NCI-H748 treated with DMSO at 0.1 percent for 48 hours (cell line): ENCODE measurements around the gene CRHR1.

Experiments
- DNase-seq: peaks from one replicate; lab custom pipeline; 2025; lab: John Stamatoyannopoulos, UW

The CRHR1 gene

DNA sequence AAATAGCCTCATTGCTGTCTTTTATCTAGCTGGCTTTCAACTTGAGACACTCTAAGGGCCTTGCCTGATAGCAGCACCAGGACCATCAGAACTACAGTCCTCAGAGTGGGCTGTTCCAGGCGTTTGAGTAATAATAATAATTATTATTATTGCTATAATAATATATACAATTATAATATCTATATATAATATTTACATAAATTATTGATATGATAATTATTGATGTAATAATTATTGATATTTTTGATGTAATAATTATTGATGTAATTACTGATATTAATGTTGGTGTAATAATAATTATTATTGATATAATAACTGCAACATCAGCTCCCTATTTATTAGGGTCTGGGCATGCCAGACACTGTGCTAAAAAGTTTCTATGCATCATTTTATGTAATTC, 25.6 kb upstream of the CRHR1 start:
- DNase-seq, result no peak

- DNase-seq, result no peak
These were observed 24.4 kb upstream of the CRHR1 start for GRCh38 chr17:45759761-45760160.

DNA sequence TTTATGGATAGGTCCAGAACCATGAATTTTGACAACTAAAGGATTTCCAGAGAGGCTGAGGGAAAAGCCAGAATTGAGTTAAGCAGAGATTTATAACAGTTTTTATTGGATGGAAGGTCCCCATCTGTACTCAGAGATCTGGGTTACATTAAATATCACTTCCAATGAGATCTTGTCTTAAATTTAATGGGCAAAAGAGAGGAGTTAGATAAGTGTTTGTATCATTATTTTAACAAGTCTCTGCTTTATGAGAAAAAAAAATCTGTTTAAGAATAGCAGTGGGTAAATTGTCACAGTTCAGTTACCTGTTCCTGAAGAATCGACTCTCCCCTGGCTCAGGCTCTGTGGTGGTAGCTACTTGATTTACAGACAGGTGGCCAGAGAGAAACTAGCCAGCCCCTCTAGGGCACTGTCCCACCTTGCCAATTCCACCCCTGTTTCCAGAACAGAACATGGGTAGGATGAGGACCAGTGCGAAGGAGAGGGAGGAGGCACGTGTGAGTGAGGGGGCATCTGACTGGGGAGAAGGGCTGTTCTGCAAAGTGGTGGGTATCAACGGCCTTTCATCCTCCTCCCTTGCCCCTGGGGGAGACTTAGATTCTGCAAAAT, 22.1 kb upstream of the CRHR1 start:
- DNase-seq, result no peak

DNA sequence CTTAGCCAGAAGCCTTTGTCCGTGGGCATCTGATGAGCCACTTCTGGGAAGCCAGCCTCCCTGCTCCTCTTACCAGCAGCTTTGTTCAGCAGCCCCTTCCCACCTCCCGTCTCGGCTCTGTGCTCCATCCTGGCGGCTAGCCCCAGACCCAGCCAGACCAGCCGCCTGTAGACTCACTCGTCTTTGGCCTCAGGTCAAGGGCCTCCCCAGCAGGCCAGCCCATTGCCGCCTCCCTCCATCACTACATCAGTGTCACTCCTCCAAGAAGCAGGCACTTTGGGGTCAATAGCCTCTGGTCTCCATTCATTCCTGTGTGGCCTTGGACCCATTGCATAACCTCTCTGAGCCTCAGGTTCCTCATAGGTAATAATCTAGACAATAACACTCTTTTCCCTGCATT, 20.9 kb upstream of the CRHR1 start:
- DNase-seq, result no peak

DNA sequence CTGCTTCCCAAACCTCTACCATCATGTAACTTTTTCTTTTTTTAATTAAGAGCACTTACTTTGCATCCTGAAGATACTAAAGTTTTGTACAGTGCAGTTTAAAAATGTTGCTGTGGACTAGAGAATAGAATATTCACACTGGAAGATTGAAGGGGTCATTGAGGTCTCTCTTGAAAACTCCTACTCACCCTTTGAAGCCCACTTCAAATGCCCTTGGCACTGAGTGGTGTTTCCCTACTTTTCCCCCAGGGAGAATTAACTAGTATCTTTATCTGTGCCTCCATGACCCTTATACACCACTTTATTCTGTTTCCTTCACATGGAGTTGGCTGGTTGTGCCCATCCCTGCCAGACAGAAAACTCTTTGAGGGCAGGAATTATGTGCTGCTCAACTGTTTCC, 19.6 kb upstream of the CRHR1 start:
- no peak for DNase-seq

- DNase-seq, result no peak
These were observed 16.1 kb upstream of the CRHR1 start for GRCh38 chr17:45768000-45768399.

DNA sequence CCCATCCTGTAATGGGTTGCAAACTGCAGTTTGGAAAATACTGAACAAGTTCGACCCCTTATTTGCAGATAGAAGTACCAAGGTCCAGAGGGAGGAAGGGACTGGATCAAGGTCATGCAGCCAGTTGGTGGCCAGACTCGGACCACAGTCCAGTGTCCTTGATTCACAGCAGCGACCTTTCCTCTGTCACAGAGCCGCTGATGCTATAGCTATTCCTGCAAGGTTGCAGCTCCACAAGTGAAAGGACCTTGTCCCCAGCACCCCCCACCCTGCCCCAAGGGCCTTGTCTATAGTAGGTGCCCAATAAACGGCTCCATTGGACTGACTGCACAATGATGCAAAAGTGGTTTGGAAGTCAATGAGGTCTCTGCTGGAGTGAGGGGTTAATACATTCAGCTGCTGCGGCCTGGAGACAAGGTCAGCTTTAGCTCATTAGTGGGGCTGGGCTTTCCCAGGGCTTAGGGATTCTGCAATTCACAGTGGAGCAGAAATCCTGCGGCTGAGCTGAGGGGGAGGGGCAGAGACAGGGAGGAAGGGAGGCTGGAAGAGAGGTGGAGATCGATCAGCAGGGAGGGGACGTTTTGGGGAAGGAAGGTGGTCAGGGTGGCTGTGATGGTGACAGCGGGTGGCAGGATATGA, 13.4 kb upstream of the CRHR1 start:
- no peak for DNase-seq

- no peak for DNase-seq
These were observed 12.7 kb upstream of the CRHR1 start for GRCh38 chr17:45771271-45771959.

DNA sequence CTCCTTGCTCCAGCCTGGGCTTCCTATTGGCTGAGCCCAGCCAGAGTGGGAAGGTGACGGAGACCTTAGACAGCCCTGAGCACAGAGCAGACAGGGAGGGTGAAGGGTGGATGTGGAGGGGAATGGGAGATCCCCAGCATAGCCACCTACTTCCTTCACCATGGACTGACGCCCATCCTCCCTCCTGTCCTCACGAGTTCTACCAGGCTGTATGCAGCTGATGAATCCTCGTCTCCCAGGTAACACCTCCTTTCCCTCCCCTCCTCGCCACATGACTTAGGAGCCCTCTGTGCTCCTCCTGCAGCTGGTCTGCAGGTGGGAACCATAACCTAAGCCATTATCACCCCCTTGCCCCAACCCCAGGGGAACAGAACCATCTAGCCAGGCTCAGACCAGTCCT, 9.0 kb upstream of the CRHR1 start:
- no peak for DNase-seq

DNA sequence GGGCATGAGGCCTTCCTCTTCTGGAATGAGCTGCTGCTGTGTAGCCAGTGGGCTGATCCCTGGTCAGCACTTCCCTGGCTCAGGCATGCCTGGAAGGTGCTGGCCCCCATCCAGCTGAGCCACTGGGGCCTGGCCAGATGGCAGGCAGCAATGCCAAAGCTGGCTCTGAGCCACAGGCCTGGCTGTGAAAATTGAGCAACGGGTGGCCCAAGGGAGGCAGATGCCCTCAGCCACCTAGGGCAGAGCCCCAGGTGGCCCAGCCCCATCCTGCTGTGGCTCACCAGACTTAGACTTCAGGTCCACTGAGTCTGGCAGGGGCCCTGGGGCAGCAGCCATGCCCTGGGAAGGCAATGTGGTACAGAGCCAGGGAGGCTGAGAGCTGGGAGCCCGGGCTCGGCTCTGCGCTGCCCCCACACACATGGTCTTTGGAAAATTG, 8.5 kb upstream of the CRHR1 start:
- DNase-seq, result no peak

- no peak for DNase-seq
These were observed 7.2 kb upstream of the CRHR1 start for GRCh38 chr17:45776896-45777295.

- DNase-seq, result no peak
These were observed 6.7 kb upstream of the CRHR1 start for GRCh38 chr17:45777388-45777787.

DNA sequence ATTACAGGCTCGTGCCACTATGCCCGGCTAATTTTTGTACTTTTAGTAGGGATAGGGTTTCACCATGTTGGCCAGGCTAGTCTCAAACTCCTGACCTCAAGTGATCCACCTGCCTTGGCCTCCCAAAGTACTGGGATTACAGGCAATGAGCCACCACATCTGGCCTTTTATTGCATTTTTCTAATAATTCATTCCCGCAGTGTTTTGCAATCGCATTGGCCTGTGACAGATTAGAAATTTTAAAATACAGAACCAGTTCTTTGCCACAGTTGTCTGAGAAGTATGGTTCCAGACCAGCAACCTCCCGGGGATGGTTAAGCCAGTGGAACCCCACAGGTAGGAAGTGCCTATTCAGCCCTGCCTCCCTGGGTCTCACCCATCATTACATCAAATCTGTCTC, 3.2 kb upstream of the CRHR1 start:
- DNase-seq, result no peak

DNA sequence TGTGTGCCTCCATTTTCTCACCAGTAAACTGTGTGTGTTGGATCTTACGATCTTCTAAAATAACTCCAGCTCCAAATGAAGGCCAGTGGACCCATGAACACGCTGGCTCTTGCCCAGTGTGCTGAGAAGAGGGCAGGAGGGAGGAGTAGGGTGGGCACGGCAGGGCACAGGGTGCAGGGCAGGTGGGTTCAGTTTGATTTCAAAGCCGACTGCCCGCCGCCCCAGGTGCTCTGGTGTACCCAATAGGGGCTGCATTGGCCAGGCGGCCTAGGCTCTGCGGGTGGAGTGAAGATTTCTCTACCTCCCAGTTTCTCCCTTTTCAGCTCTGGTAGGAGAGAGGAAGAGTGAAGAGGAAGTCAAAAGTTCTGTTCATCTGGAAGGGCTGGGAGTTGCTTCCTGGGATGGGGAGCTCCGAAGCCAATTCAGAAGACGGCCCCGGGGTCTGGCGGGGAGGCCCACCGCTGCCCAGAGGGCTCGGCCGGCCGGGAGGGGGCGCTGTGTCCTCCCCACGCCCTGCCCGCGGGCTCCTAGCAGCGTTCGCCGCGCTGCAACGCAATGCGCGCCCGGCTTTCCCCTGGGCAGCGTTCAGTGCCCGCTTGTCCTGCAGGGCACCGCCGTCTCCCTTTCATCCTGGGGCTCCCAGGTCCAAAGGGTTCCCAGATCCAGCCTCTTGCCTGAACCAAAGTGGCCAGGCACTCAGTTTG, 1.1 kb upstream of the CRHR1 start:
- DNase-seq, result no peak

DNA sequence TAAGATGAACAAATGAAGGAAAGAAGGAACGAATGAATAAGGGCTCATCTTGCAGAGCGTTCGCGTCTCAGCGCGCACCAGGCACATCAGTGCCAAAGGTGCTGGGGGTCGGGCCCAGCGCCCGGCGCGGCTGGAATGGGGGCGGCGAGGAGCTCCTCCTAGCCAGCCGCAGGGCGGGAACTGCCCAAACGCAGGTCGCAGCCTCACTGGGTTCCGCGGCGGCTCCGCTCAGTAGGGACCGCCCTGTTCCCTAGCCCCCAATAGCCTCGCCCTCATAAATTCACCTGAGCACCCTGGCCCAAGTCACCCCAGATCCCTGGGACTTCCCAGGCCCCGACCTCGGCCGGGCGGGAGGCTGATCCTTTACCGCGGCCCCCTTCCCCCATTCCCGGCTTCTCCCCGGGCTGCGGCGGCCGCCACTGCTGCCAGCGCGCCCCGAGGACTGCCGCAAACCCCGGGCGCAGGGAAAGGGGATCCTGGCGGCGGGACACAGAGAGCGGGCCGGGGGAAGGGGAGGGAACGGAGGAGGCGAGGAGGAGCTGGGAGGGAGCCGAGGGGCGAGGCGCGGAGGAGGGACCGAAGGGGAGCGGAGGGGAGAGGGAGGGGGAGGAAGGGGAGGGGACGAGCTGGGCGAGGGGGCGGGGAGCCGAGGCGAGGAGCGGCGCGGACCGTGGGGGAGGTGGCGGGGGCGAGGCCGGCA, 377 bp upstream of the CRHR1 start:
- DNase-seq, result no peak

DNA sequence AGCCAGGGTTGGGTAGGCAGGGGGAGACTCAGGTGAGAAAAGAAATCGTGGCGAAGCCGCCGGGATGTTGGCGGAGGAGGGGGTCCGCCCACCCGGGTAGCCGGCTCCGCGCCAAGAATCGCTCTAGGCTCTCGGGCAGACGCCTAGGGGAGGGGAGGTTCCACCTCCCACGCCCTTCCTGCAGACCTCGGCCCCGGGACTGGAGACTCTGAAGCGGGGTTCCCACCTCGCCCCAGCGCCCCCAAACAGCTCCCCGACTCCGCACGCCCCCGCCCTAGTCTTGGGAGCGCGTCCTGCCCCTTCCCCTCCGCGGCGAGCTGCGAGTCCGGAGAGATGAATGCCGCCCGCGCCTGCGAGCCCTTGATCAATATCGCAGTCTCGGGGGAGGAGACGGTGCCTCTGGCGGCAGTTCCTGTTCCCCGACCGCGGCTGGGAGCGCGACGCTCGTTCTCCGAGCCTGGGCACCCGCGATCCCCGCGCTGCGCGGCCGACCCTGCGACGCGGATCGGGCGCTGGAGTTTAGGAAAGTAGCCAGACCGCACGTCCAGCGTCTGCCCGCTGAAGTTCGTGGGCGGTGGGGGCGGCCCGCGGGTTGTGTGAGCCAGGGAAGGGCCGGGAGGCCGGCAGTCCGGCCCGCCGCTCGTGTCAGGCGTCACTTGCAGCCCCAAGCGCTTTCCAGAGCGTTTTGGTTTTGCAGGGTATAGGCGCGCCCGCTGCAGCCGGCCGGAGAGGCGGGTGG, 790 bp downstream of the CRHR1 start:
- peak; percentile 25 for DNase-seq

DNA sequence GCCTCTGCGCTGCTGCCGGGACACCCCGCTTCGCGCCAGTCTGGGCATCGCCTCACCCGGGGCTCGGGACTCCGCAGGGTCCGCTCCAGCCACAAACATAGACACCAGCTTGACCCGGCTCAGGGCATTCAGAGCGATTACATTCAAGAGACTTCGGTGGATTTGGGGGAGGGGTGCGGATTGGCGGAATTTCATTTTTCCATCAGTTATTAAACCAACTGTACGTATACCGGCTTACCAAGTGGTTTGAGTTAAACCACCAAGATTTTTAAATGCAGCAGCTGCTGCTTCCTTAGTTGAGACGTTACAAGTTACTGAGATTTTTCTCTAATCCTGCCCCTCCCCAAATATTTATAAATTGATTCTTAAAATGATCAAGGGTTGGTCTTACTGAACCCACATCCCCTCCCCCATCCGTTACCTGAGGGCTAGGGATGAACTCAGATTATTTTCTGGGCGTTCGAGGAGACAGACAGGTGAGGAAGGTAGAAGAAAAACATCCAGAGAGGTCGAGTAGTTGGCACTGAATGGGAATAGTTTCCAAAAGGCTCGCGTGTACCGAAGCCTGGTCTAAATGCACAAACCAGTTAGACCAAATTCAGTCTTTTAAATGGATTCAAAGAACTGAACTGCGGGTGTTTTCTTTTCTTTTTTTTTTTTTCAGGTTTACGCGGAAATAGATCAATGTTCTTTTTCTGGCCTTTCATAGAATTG, 1.5 kb downstream of the CRHR1 start:
- DNase-seq, result no peak

DNA sequence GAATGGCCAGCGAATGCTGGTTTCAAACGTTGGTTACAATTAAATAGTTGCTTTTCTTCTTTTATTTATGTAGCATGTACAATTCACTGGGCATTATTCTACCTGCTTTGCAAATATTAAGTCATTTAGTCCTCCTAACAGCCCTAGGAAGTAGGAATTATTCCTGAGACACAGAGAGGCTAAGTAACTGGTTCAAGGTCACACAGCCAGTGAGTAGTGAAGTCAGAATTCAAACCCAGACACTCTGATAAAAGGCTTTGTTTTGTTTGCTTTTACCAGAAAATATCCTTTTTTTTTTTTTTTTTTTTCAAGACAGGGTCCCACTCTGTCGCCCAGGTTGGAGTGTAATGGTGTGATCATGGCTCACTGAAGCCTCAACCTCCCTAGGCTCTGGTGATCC, 2.2 kb downstream of the CRHR1 start:
- DNase-seq, result no peak

GRCh38 chr17:45787044-45787443, 2.9 kb downstream of the CRHR1 start:
- DNase-seq, result no peak

DNA sequence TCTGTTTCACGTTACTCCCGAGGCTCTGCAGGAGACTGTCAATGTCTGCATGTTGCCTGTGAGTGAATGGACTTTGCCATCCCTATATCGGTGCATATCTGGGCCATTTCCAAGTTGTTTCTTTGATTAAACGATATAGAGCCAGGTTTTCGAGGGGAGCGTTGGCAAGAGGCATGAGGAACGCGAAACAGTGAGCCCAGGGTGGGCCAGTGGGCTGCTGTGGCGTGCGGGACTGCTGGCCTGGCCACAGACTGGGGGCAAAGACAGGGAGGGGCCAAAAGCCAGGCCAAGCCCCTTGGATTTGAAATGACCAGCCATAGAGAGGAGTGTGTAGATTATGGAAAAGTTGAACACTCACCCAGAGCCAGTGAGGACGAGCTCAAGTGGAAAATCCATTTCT, 3.5 kb downstream of the CRHR1 start:
- no peak for DNase-seq

GRCh38 chr17:45788057-45788456, 3.9 kb downstream of the CRHR1 start:
- DNase-seq, result no peak
